Muscle of back (tissue), 11 donors: ENCODE results near the gene NMUR1. TPM values are rescaled to one million over a fixed set of nuclear protein-coding genes. Genes with fewer than 3 reads are reported as not detected.

Source experiments
- DNase-seq, 3 donors: peaks; one replicate each; pipeline versions ENCODE4 v3.0.0 to v3.0.0-alpha.2; 2013
- polyA plus RNA-seq, 10 donors: library from polyadenylated mRNA; unstranded; fragments of 120-200 nt; gene quantifications; one replicate each; pipeline ENCODE4 v1.2.1, GENCODE V29; 2013; ENCODE audit not compliant: insufficient read length in 10 of 10

The NMUR1 gene
- polyA plus RNA-seq, 10 donors, result 0.15 to 0.50 (median 0.25) TPM

GRCh38 chr2:231486851-231487596, 43.2 kb downstream of the NMUR1 start:
- DNase-seq, result no peak

DNA sequence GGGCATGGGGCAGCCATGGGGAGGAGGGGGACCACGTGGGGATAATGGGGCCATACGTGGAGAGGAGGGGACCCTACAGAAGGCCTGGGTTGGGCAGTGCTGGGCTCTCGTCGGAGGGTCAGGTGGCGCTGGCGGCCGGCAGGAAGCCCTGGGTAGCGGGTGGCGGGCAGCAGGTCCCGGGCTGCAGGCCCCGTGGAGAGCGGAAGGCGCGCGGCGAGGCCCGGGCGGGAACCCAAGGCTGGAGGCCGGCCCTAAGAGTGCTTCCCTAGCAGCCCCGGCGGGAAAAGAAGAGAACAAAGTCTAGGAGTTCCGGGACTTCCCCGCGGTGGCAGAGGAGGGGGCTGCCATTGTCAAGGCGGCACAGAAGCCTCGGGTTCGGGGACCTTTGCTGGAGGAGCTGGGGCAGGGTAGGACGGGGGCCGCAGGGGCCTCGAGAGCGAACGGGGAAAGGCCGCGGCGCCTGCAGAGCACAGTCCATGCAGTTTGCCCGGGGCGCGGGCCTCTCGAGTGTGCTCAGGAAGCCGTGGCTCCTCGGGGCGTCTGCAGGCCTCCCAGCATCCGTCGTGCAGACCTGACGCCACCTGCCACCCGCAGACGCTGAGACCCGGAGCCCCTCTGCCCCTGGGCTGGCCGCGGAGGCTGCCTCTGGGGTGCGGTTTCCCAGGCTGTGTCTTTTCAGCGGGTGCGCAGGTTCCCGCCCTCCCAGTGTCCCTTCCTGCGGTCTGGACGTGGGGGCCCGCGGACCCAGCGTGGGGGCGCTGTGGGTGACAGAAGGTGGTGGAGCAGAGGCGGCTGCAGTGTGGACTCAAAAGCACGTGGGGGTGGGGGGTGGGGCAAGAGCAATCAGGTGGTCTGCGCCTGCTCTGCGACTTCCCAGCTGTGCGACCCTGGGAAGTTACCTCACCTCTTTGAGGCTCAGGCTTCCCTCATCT, 46.6 kb downstream of the NMUR1 start:
- DNase-seq, result peak in 1 of 3 donors; percentile 57

DNA sequence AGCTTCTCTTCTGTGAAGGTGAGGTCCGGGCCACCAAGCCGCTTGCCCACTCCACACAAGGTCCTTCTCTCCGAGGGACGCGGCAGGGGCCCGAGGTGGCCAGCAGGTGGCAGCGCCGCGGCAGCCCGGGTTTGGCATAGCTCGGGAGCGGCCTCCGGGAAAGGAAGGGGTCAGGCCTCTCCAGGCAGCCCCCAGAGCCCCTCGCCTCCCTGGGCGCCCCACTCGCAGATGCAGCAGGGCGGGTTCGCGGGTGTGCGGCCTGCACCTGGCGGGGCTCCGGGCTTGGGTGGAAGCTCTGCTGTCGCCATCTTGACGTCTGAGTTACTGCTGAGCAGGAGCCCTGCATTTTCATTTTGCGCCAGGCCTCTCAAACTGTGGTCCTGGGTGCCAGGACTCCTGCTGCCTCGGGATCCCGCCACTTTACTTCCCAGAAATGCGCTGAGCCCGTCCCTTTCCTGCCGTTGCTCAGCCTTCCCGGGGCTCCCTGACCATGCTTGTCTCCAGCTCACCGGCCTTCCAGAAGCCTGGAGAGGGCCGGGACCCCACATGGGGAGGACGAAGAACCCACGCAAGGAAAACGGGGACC, 47.3 kb downstream of the NMUR1 start:
- peak; percentile 54 to 85 (median 58) for DNase-seq

DNA sequence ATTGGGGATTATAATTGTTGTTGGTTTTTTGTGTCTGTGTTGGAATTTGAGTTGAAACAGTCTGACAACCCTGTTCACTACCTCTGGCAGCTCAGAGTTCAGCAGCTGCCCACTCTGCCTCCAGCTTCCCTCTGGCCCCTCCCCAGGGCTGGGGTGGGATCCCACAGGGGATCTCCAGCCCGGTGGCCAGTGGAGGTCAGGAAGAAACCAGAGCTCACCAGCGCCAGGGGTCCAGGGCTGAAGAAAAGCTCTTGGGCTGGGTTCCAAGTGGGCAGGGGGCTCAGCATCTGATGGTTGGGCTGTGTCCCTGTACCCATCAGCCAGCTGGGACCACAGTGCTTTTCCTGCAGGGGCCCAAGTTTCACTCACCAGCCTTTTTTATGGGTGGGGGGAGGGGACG, 49.5 kb downstream of the NMUR1 start:
- DNase-seq, result no peak

DNA sequence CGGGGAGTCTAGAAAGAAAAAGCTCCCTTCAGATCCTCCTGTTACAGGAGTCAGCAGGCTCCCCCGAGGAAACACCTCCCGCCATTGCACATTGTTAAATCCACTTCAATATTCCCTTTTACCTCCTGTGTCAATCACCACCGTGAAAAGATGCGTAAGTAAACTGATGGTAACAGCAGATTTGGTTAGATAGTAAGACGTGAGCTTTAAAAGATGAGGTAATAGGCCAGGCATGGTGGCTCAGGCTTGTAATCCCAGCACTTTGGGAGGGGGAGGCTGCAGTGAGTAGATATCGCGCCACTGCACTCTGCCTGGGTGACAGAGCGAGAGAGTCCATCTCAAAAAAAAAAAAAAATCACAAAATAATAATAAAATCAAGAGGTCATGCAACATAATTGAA, 50.8 kb downstream of the NMUR1 start:
- DNase-seq, result no peak

- no peak for DNase-seq
Observed at GRCh38 chr2:231476920-231477319, 53.3 kb downstream of the NMUR1 start.

- no peak for DNase-seq
Observed at GRCh38 chr2:231475965-231476364, 54.3 kb downstream of the NMUR1 start.

Other genes starting within 250 kb of the NMUR1 start
- under 1 TPM; 0.39 to 0.93 (median 0.61) TPM for gene B3GNT7, start 134.7 kb downstream of the NMUR1 start, polyA plus RNA-seq
- 100 to 1,000 TPM; 589 to 838 (median 665) TPM for gene NCL, start 66.0 kb downstream of the NMUR1 start, polyA plus RNA-seq
- not detected for gene TEX44, start 62.4 kb upstream of the NMUR1 start, polyA plus RNA-seq
- gene PTMA, start 178.1 kb upstream of the NMUR1 start, polyA plus RNA-seq, result 100 to 1,000 TPM; 528 to 925 (median 619) TPM